ENCODE results near the gene CERK. TPM values are rescaled to one million over a fixed set of nuclear protein-coding genes. Genes with fewer than 3 reads are reported as not detected.

The CERK gene
- 49.2 and 59.3 TPM in 2 replicates for total RNA-seq

GRCh38 chr22:46737976-46738646 is at the start of gene CERK:
TSS of gene CERK (minus strand) at chr22:46738252. CDS start at chr22:46738148, 104 bp downstream.

DNA sequence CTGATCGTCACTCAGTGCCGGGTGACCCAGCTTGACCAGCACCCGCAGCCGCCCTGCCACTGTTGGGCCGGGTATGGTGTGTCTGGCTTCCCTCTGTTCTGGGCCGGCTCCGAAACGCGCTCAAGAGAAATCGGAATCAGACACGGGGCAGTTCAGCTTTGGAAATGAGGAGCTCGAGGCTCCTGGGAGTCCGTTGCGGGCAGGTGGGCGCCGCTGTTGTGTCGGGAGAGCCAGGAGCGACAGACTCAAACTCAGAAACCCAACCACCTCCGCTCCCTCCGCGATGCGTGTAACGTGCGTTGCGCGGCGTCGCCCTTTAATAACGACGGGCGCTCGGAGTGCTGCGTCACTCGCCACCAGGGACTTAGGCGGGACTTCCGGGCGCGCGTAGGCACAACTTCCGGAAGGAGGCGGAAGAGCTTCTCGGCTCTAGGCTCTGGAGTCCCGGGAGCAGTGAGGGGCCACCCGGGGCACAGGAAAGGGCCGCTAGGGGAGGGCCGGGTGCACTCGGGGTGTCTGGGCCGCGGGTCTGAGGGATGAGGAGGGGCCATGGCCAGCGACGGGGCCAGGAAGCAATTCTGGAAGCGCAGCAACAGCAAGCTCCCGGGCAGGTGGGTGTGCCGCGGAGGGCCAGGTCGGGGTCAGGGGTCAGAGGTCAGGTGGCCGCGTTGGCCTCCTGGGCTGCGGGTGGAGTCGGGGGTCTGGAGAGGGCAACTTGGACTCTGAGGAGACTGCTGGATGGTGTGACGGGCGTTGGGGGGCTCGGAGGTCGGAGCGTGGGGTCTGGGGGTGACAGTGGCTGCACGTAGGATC is 24.4 kb upstream of the CERK start, which contains the start of gene TBC1D22A:
Gene TBC1D22A (plus strand): TSS at position 413 of the 813 bp plus-strand sequence. CDS start 137 bp downstream, at position 550.

Other genes starting within 250 kb of the CERK start
- 2.9 and 5.7 TPM in 2 replicates for gene CELSR1, start 200.6 kb downstream of the CERK start, total RNA-seq
- 8.9 and 9.0 TPM in 2 replicates for gene GRAMD4, start 117.9 kb downstream of the CERK start, total RNA-seq
- 16.9 and 20.2 TPM in 2 replicates for gene TBC1D22A, start 24.4 kb upstream of the CERK start, total RNA-seq